ENCODE data around the gene CTNNBL1.

GRCh38 chr20:37693242-37693634, 592 bp upstream of the CTNNBL1 start:
- TF ChIP-seq REST (IDR thresholded peaks at IDR 0.05; ENCODE audit: insufficient read depth in 1 of 2, low read depth in 2 of 2, low read length in 1 of 2) (no peak), CTCF (IDR thresholded peaks at IDR 0.05) (no peak)

Measured in Panc1 (cell line).